Duodenal mucosa (tissue), 2 donors: ENCODE data around the gene ESR1.

Experiments
- H3K27ac ChIP-seq: one replicate; pipeline ENCODE4 v1.7.0; 2013; ENCODE audit warnings: low read depth, low read length
- H3K27me3 ChIP-seq, 2 donors: one replicate each; pipeline ENCODE4 v1.7.0; 2013; ENCODE audit warnings: low read length in 2 of 2, control low read depth in 1 of 2; ENCODE audit not compliant: insufficient read depth in 2 of 2, control insufficient read depth in 1 of 2
- H3K36me3 ChIP-seq, 2 donors: one replicate each; pipeline ENCODE4 v1.7.0; 2013; ENCODE audit warnings: low read length in 2 of 2, control low read depth in 1 of 2; ENCODE audit not compliant: insufficient read depth in 2 of 2, control insufficient read depth in 1 of 2
- H3K4me1 ChIP-seq, 2 donors: one replicate each; pipeline ENCODE4 v1.7.0; 2013; ENCODE audit warnings: low read length in 2 of 2, control low read depth in 1 of 2; ENCODE audit not compliant: insufficient read depth in 2 of 2, control insufficient read depth in 1 of 2
- H3K4me3 ChIP-seq, 2 donors: one replicate each; pipeline ENCODE4 v1.7.0; 2013; ENCODE audit warnings: low read length in 2 of 2, low read depth in 1 of 2
- H3K9ac ChIP-seq, 2 donors: one replicate each; pipeline ENCODE4 v1.7.0; 2013; ENCODE audit warnings: low read length in 2 of 2, low read depth in 1 of 2
- H3K9me3 ChIP-seq, 2 donors: one replicate each; pipeline ENCODE4 v1.7.0; 2013; ENCODE audit warnings: low read length in 2 of 2, control low read depth in 1 of 2; ENCODE audit not compliant: control insufficient read depth in 1 of 2

Gene ESR1

DNA sequence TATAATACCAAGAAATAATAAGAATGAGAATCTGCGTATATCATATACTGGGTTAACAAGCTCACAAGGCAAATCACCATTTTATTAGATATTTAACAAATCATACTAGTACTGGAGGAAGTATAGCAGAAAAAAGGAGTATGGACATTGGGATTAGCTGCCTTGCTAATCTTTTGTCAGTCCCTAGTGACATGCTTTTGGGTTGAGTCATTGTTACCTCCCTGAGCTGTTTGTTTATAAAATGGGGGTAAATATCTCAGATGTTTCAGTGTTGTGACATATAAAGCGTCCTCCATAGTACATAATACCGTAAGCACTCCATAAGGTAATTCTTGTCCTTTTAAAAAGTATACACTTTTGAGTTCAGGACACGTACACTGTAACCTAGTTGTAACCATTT lies 107.0 kb downstream of the ESR1 start:
- no peaks in the 10 kb centered on the region for H3K36me3 ChIP-seq
- H3K27ac ChIP-seq: no peak overlapping the region
- no peaks in the 10 kb centered on the region for H3K4me1 ChIP-seq
- no peaks in the 10 kb centered on the region for H3K27me3 ChIP-seq
- no peaks in the 10 kb centered on the region for H3K9me3 ChIP-seq
- no peak overlapping the region for H3K4me3 ChIP-seq
- H3K9ac ChIP-seq: no peak overlapping the region

DNA sequence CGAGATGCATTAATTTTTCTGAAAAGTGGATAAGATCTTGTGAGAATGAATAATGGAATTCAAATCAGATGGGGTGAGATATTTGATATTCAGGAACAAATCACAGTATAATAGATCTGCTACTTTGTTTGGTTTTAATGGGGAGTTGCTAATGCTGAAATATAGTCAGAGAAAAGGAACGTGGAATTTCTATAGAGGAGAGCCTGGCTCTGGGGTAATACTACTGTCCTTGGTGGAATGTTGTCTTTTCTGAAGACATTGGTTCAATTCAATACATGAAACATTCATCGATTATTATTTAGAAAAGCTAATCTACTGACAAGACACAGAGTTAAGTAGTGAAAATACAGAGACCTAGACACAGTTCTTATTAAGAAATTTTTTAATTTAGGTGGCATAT lies 108.6 kb downstream of the ESR1 start:
- H3K4me1 ChIP-seq: no peaks in the 10 kb centered on the region
- H3K27ac ChIP-seq: no peak overlapping the region
- no peak overlapping the region for H3K4me3 ChIP-seq
- H3K27me3 ChIP-seq: no peaks in the 10 kb centered on the region
- no peaks in the 10 kb centered on the region for H3K9me3 ChIP-seq
- no peak overlapping the region for H3K9ac ChIP-seq
- no peaks in the 10 kb centered on the region for H3K36me3 ChIP-seq

DNA sequence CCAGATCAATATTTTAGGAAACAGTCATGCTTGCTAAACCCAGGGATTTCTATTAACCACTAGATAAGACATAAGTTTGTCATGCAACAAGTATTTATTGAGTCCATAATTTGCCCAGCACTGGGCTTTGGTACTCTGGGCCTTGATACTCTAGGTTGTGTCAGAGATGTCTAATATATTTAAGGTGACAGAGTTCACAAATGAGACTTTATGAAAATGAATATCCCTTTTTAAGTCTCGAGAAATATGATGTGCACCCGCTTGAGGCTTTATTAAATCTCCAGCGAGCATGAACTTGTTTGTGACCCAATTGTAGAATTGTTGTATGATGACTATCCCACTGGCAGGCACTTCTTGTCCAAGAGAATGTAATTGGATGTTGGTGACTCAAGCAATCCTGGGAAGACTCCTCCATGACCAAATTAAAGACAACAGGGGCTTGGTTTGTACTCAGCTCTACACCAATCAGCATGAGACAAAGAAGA lies 109.2 kb downstream of the ESR1 start:
- H3K27ac ChIP-seq: no peak overlapping the region
- no peaks in the 10 kb centered on the region for H3K4me1 ChIP-seq
- H3K9me3 ChIP-seq: no peaks in the 10 kb centered on the region
- no peak overlapping the region for H3K4me3 ChIP-seq
- no peak overlapping the region for H3K9ac ChIP-seq
- H3K27me3 ChIP-seq: no peaks in the 10 kb centered on the region
- no peaks in the 10 kb centered on the region for H3K36me3 ChIP-seq

DNA sequence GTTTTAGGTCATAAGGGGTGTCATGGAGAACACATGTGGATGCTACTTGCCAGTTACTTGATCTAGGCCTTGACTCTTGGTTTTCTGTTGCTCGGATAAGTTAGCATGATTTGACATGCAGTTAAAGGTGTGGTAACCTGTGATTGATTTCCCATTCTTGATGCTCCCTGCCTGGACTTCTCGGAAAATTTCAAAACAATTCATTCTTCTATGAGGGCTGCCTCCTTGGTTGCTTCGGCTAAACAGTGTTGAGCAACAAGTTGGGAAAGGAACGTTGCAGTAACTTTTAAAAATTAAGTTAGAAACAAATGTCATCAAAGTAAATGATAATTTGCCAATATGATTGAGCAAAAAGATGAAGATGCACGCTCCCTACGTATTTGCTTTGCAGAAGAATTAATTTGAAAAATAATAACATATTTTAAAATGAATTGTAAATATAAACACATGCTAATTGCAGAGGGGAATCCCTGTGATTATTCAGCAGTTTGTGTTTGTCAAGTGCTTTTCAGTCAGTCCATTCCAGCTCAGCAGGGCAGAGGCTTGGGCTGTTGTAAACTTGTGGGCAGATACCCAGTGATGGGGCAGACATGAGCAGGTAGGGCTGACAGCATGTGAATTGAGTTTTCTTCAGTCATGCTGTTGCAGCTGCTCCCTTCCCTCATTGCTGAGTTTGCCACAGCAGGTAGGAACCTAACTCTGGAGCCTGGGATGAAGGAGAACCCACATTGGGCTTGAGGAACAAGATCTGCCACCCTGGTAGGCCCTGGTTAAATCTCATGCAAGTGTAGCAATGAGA lies 110.2 kb downstream of the ESR1 start:
- no peak overlapping the region for H3K9ac ChIP-seq
- H3K27ac ChIP-seq: no peak overlapping the region
- H3K4me1 ChIP-seq: no peaks in the 10 kb centered on the region
- no peaks in the 10 kb centered on the region for H3K9me3 ChIP-seq
- H3K36me3 ChIP-seq: no peaks in the 10 kb centered on the region
- H3K4me3 ChIP-seq: no peak overlapping the region
- no peaks in the 10 kb centered on the region for H3K27me3 ChIP-seq

DNA sequence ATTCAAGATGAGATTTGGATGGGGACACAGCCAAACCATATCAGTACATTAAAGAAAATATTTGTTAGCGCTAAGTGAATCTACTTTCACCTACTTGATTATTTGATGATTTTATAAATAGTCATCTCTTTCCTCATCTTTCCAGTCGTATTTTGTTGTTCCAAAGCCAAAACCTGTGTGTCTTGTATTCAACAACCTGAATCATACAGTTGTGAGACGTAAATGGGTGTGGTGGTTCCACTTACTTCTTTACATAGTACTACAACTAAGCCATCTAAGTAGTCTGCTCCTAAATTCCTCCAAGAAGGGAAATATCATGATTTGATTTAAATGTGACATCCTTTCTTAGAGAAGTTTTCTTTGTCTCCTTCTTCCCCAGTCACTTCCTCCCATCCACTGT lies 132.8 kb downstream of the ESR1 start:
- no peaks in the 10 kb centered on the region for H3K36me3 ChIP-seq

DNA sequence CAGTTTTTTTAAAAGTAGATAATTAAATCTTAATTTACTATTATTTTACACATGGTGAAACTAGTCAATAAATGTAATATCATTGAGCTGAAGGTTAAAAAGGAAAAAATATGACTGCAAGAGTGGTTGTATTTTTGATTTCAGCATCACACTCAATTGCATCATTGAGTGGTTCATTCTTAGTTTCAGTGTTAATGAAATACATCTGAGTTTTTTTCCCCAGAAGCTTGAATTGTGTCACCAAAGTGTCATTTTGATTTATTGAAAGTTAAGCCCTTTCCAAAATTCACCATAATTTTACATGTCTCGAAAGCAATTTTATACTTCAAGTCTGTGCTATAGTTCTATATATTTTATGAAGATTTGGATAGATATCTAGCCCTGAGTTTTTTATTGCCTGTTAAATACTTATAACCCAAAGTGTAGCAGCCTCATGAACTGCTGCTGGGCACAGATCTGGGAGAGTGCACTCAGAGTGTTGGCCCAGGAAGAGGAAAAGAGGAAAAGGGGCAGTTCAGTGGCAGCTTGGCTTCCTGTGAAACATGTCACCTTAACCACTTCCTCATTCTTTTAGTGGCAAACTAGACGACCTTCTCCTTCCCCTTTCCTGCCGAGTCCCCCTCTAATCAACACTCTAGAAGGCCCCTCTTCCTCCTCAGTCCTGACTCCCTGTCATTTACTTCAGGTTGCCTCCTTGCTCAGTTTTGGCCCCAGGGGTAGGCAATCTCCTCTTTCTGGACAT lies 140.7 kb downstream of the ESR1 start:
- H3K4me3 ChIP-seq: no peak overlapping the region
- no peak overlapping the region for H3K9ac ChIP-seq
- H3K36me3 ChIP-seq: no peaks in the 10 kb centered on the region
- no peaks in the 10 kb centered on the region for H3K27me3 ChIP-seq
- H3K9me3 ChIP-seq: no peaks in the 10 kb centered on the region
- no peak overlapping the region for H3K27ac ChIP-seq
- no peaks in the 10 kb centered on the region for H3K4me1 ChIP-seq

More for the DNA sequence above, 132.8 kb downstream of the ESR1 start:
- Histone ChIP-seq H3K9me3 (no peaks in the 10 kb centered on the region), H3K27me3 (no peaks in the 10 kb centered on the region), H3K4me3 (no peak overlapping the region), H3K9ac (no peak overlapping the region), H3K27ac (no peak overlapping the region), H3K4me1 (no peaks in the 10 kb centered on the region)

DNA sequence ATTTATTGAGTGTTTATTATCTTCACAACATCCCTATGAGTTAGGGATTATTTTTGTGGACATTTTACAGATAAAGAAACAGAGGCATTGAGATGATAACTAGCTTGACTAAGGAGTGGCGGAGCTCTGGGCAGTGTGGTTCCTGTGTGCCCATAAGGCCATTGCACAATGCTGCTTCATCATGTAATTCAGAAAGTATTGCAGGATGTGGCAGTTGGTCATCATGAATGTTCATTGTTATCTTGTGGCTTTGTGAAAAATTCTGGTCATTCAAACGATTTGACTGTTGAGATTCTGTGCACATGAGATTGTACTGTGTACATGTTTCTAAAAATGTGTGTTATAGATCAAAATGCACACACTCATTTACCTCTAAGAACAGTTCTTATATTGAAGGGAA lies 150.8 kb downstream of the ESR1 start:
- Histone ChIP-seq H3K27ac (no peak overlapping the region), H3K36me3 (no peaks in the 10 kb centered on the region), H3K9ac (no peak overlapping the region), H3K9me3 (no peaks in the 10 kb centered on the region), H3K4me3 (no peak overlapping the region), H3K27me3 (no peaks in the 10 kb centered on the region), H3K4me1 (no peaks in the 10 kb centered on the region)

DNA sequence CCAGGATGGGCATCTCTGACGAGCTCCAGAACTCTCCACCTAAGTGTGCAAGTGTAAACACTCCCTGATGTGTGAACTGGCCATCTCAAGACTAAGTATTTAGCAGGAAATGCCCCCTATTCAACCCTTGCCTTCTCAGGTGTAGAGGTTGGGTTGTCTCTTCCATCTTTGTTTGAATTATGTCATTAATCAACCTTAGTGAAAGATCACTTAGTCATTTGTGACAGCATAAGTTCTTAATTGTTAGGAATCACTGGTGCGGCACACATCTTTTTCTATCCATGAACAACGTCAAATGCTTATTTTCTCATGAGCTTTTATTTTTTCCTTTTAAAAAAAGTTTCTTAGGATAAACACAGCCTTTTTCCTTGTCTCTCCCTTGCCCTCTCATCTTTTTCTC lies 151.6 kb downstream of the ESR1 start:
- H3K4me3 ChIP-seq: no peak overlapping the region
- no peaks in the 10 kb centered on the region for H3K36me3 ChIP-seq

DNA sequence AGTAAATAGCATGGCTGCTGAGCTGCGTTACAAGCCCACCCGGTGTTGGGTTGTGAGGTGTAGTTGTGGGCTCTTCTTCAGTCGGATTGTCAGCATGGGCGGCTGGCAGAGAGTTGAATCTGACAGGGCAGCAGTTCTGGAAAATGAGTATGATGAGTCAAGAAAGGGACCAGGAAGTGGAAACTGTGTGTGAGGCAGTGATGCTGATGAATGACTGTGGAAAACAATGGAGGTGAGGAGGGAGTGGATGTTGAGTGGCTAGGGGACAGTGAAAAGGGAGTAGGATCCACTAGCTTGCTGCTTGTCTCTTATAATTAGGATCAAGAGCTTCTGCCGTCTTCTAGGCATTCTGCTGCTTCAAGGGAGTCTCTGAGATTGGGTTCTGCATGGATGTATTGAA lies 154.3 kb downstream of the ESR1 start:
- no peaks in the 10 kb centered on the region for H3K4me1 ChIP-seq
- no peak overlapping the region for H3K4me3 ChIP-seq
- no peak overlapping the region for H3K9ac ChIP-seq

More for the DNA sequence above, 151.6 kb downstream of the ESR1 start:
- no peaks in the 10 kb centered on the region for H3K4me1 ChIP-seq
- no peaks in the 10 kb centered on the region for H3K9me3 ChIP-seq
- H3K9ac ChIP-seq: no peak overlapping the region
- no peak overlapping the region for H3K27ac ChIP-seq
- no peaks in the 10 kb centered on the region for H3K27me3 ChIP-seq

DNA sequence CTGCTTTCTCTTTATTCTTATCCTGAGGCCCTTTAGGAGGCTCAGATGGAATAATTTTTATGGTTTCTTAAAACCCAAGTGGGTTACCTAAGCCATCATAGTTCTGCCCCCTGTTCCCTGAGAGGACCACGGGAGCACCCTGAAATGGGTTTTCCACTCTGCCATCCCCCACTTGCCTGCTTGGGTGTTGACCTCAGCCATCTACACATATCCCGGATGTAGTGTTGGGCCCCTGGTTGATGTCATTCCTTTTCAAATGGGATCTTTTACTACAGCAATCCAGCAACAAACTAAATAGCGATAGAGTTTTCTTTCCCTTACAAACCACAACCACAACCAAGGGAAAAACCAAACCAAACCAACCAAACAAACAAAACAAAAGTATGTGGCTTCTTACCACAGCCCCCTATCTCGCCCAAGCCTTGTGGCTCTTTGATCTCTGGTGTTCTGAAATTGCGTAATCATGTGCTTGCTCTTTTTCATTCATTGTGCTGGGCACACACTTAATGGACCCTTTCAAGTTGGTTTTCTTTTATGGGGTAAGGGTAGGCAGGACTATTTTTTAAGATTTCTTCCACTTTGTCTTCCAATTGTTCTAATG lies 154.9 kb downstream of the ESR1 start:
- Histone ChIP-seq H3K4me3 (no peak overlapping the region), H3K9ac (no peak overlapping the region), H3K9me3 (no peaks in the 10 kb centered on the region), H3K36me3 (no peaks in the 10 kb centered on the region), H3K27me3 (no peaks in the 10 kb centered on the region), H3K27ac (no peak overlapping the region), H3K4me1 (no peaks in the 10 kb centered on the region)

More for the DNA sequence above, 154.3 kb downstream of the ESR1 start:
- Histone ChIP-seq H3K9me3 (no peaks in the 10 kb centered on the region), H3K27me3 (no peaks in the 10 kb centered on the region), H3K27ac (no peak overlapping the region), H3K36me3 (no peaks in the 10 kb centered on the region)
